Glomerular endothelial cell (primary cell): ENCODE data around the gene WDR90. TPM values are rescaled to one million over a fixed set of nuclear protein-coding genes. Genes with fewer than 3 reads are reported as not detected.

Experiments
- total RNA-seq: library from RNA; depleted of rRNA; stranded (reverse); fragments of >200 nt; gene quantifications from 2 replicates; pipeline ENCODE4 v1.2.3, GENCODE V29; 2015

The WDR90 gene
- total RNA-seq, 1 donor from 2014 or later, result 21.2 TPM

Other genes starting within 250 kb of the WDR90 start
- gene DECR2, start 247.5 kb upstream of the WDR90 start, total RNA-seq, result 29.1 and 35.9 TPM in 2 replicates
- gene RAB11FIP3, start 223.7 kb upstream of the WDR90 start, total RNA-seq, result 41.2 and 53.8 TPM in 2 replicates
- 57.0 and 72.5 TPM in 2 replicates for gene CAPN15, start 121.7 kb upstream of the WDR90 start, total RNA-seq
- not detected in 2 replicates for gene PRR35, start 89.0 kb upstream of the WDR90 start, total RNA-seq
- gene NHLRC4, start 82.4 kb upstream of the WDR90 start, total RNA-seq, result 2.7 and 3.3 TPM in 2 replicates
- 34.6 and 69.5 TPM in 2 replicates for gene PIGQ, start 79.4 kb upstream of the WDR90 start, total RNA-seq
- 17.6 and 25.1 TPM in 2 replicates for gene RAB40C, start 59.3 kb upstream of the WDR90 start, total RNA-seq
- 0.06 TPM in 1 of 2 replicates, not detected in the other for gene WFIKKN1, start 18.4 kb upstream of the WDR90 start, total RNA-seq
- gene METTL26, start 13.1 kb upstream of the WDR90 start, total RNA-seq, result 163 and 315 TPM in 2 replicates
- gene MCRIP2, start 7.5 kb upstream of the WDR90 start, total RNA-seq, result 24.1 and 25.7 TPM in 2 replicates
- 48.3 and 78.9 TPM in 2 replicates for gene RHOT2, start 18.8 kb downstream of the WDR90 start, total RNA-seq
- gene RHBDL1, start 26.3 kb downstream of the WDR90 start, total RNA-seq, result 0.34 and 1.6 TPM in 2 replicates
- 159 and 240 TPM in 2 replicates for gene STUB1, start 31.0 kb downstream of the WDR90 start, total RNA-seq
- 60.4 and 70.8 TPM in 2 replicates for gene JMJD8, start 35.0 kb downstream of the WDR90 start, total RNA-seq
- gene WDR24, start 41.0 kb downstream of the WDR90 start, total RNA-seq, result 9.9 and 12.5 TPM in 2 replicates
- gene FBXL16, start 56.4 kb downstream of the WDR90 start, total RNA-seq, result 1.6 TPM in 2 replicates
- 54.4 and 134 TPM in 2 replicates for gene METRN, start 65.8 kb downstream of the WDR90 start, total RNA-seq
- gene ANTKMT, start 71.8 kb downstream of the WDR90 start, total RNA-seq, result 45.4 and 53.0 TPM in 2 replicates
- 0.41 and 3.9 TPM in 2 replicates for gene CCDC78, start 77.1 kb downstream of the WDR90 start, total RNA-seq
- gene HAGHL, start 77.7 kb downstream of the WDR90 start, total RNA-seq, result 8.2 and 12.8 TPM in 2 replicates
- 33.7 and 34.3 TPM in 2 replicates for gene CIAO3, start 91.6 kb downstream of the WDR90 start, total RNA-seq
- 2.1 and 2.4 TPM in 2 replicates for gene MSLN, start 111.4 kb downstream of the WDR90 start, total RNA-seq
- 35.9 and 42.1 TPM in 2 replicates for gene RPUSD1, start 139.0 kb downstream of the WDR90 start, total RNA-seq
- gene CHTF18, start 139.3 kb downstream of the WDR90 start, total RNA-seq, result 7.3 and 24.3 TPM in 2 replicates
- gene GNG13, start 151.4 kb downstream of the WDR90 start, total RNA-seq, result not detected in 2 replicates